Uterus (tissue), 2 donors: ENCODE data around the gene ZC3H12A.

ENCODE experiments used
- CTCF ChIP-seq, 4 experiments: fragments of 200-600 bp in 2 of 4; fragments of 450-650 bp in 2 of 4; sonication (generic) in 2 of 4; IDR thresholded peaks; one replicate each; pipeline ENCODE4 v1.5.1; 2016 to 2019; ENCODE audit warnings: antibody characterized with exemption in 4 of 4, mild to moderate bottlenecking in 2 of 4, moderate library complexity in 1 of 4
- POLR2A ChIP-seq, 2 donors: fragments of 450-650 bp; IDR thresholded peaks; one replicate each; pipeline ENCODE4 v1.6.1; 2016; ENCODE audit warnings: antibody characterized with exemption in 2 of 2, mild to moderate bottlenecking in 1 of 2, moderate library complexity in 1 of 2

- no peak for TF ChIP-seq CTCF (IDR thresholded peaks at IDR 0.05)
- no peak for TF ChIP-seq POLR2A (IDR thresholded peaks at IDR 0.05)
Measured at GRCh38 chr1:37438869-37439343, 35.5 kb upstream of the ZC3H12A start.
